Measurements from ENCODE around the gene PRRT4. TPM values are rescaled to one million over a fixed set of nuclear protein-coding genes. Genes with fewer than 3 reads are reported as not detected.

PRRT4 gene
- total RNA-seq, 1 donor from 2014 or later = not detected

DNA sequence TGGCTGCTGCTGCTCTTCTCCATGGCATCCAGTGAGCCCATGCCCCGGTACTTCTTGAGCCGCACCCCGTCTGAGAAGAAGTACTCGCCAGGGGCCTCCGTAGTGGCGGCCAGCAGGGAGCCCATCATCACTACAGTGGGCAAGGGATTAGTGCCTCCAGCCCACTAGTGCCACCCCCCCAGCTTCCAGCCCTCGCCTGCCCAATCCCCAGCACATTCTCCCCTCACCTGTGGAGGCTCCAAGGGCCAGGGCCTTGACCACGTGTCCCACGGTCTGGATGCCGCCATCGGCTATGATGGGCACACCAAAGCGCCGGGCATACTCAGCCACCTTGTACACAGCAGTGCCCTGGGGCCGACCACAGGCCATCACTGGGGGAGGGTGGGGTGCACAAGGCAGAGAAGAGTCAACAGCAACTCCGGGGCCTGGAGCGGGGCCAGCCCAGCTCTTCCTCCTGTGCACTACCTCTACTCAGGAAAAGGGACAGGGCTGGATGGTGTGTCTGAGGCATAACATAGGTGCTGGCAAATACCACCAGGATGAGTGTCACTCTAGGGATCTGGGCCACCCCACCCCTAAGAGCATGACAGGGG lies 33.5 kb upstream of the PRRT4 start:
- no peak for DNase-seq

DNA sequence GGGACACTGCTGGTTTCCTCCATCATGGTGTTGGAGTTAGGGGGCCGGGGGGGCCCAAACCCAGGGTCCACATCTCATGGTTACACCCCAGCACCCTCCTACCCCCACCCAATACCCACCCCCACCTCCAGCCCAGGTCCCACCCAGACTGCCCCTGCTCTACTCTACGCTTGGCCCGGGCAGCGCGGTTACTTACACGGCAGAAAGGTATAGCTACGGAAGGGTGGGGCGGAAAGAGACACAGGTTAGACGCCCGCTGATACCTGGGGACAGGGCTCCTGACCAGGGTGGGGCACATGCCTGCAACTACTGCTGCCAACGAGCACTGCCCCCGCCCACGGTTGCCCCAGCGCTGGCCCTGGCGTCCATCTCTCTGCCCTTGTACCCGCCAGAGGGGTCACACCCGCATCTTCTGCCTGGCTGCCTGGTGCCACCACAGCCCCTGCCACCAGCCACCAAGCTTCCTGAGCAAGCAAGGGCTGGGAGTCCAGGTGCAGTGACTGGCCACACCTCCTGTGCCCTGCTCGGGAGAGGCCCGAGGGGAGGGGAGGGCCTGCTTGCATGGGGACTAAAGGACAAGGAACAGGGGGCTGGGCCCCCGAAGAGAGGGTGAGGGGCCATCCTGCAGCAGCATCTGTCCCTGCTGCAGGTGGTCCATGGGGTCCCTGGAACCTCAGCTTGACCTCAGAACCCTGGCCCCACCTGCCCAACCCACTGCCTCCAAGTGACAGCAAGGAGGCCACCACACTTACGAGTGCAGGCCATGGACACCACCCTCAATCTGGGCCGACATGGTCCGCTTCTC lies 32.2 kb upstream of the PRRT4 start:
- no peak for DNase-seq

DNA sequence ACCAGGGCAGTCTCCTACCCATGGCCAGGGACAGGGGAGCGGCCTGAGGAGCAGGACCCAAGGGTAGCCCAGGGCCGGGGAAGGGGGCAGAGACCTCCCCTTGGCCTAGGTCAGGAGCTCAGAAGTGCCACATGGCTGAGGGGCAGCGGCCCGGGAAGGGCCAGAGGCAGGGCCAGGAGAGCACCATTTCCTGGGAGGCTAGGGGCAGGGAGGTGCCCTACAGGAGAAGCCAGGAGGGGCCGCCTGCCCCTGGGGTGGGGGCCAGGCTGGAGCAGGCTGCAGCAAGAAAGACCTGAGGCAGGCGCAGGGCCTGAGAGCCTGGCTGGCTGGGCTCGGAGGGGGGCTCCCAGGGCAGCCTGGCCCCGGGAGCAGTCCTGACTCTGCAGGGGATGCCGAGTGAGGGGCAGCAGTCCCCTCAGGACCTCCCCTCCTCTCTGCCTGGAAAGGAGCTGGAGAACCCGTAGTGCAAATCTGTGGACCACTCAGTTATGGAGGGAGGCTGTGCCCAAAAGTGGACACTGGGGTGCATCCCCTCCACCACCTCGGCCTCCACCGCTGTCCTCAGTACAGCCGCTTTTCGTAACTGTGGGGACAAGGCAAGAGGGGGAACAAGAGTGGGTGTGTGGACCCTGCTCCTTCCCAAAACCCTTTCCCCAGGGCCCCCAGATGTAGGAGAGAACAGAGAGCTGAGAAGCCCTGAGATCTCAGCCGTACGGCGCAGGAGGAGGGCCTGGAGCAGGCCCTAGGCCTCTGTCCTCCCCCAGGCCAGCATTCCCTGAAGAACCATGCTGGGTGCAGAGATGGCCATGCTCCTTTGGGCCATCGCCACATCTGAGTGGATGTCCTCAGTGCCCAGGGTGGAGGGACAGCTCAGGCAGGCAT lies 31.2 kb upstream of the PRRT4 start:
- DNase-seq = no peak

DNA sequence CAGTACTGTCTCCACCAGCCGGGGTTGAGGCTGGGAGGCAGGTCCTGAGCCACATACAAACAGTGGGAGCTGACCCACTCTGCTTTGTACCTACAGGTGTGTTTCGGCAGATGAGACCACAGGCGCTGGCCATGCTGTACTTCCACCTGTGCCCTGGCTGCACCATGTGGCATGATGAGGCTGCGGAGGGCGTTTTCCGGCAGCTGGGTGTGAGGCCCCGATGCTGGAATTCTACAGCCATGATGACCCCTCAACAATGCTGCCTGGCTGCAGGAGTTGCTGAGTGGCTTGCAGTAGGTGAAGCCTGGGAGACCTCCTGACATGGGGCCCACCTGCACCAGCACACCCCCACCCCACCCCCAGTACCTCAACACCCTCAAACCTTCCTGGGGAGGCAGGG lies 30.3 kb upstream of the PRRT4 start:
- DNase-seq = no peak

DNA sequence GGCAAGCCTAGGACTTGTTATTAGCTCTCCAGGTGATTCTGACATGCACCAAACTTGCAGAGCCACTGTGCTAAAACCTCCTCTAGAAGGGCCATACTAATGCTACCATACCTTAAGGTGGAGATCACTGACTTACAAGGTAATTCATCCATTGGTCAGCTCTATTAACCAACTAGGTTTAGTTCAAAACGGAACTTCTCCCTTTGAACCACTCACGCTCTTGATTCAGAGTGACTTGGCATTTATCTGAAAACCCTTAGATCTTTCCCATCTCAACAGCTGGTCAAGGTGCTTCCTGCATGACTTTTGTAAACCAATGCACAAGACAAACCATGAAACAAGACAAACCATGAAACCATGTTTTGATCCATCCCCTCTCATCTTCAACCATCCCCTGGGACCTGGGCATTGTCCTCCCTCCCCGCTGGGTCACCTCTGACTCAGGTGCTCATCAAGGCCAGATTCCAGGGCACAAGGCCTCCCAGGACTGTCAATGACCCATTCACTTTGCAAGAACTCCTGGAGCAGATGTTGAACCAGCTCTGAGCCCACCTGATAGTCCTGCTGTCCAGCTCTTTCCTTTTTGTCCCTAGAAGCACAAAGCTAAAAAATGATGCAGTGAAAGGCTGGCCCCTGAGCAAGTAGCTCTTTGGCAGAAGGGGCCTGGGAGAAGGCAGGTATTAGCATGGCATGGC lies 29.5 kb upstream of the PRRT4 start:
- DNase-seq = no peak

DNA sequence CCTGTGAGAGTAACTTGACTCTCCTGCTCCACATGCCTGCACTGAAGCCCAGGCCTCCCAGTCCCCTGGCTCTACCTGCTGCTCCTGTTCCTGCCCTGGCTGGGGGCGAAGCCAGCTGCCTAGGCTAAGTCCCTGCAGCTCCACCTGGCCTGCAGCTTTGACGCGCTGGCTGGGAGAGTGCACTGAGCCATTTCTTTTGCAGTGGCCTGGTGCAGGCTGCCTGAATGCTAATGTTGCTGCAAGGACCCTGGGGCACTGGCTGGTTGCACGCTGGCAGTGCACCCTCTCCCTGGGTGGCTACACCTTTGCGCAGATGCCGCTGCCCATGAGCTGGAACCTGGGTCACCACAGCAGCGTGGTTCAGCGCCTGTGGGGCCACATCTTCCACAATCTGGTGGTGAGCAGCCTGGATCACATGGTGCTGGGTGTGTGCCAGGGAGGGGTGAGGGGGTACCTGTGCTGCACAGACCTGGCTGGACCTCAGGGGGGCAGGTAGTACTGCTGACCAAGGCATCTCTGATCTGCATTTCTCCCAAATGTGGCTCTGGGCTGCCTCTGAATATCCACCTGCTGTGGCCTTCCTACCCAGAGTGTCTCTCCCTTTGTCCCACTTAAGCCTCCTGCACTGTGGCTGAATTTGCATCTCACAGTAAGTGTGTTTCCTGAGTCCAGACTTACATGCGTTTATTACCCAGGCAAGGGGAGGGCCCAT lies 28.3 kb upstream of the PRRT4 start:
- no peak for DNase-seq

DNA sequence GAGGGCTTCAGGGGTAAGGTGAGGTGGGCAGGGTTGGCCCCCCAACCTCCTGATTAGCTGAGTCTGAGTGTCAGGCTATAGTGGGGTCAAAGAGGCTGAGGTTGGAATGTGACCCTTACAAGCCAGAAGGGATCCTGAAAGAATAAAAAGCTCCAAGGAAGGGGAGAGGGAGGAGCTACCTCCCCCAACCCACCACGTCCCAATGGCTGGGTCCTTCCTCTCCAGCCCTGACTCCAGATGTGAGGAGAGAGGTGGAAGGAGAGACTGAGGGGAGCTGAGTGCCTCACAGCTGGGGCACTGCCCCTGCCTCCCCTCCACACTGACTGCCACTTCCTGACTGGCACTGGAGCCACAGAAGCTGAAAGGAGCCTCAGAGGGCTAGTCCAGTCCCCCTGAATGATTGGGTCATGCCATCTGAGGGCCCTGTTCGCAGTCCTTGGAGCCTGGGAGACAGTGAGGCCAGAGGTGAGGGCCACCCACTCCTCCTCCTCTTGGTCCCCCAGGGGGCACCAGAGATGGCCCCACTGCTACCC lies 27.7 kb upstream of the PRRT4 start:
- DNase-seq = no peak

DNA sequence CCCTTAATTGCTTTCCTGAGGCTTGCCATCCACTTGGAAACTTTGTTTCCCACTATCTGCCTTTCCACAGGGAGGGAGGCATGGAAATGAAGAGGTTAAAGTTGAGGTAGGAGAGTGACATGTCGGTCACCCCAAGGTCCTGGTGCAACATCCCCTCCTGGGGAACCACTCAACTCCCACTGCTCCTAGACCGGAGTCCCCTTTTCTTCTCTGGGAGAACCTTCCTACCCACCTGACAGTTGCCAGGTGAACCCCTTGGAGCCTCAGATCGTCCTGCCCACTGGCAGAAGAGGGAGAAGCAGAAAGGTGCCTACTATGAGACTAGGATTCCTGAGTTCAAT lies 26.6 kb upstream of the PRRT4 start:
- no peak for DNase-seq

DNA sequence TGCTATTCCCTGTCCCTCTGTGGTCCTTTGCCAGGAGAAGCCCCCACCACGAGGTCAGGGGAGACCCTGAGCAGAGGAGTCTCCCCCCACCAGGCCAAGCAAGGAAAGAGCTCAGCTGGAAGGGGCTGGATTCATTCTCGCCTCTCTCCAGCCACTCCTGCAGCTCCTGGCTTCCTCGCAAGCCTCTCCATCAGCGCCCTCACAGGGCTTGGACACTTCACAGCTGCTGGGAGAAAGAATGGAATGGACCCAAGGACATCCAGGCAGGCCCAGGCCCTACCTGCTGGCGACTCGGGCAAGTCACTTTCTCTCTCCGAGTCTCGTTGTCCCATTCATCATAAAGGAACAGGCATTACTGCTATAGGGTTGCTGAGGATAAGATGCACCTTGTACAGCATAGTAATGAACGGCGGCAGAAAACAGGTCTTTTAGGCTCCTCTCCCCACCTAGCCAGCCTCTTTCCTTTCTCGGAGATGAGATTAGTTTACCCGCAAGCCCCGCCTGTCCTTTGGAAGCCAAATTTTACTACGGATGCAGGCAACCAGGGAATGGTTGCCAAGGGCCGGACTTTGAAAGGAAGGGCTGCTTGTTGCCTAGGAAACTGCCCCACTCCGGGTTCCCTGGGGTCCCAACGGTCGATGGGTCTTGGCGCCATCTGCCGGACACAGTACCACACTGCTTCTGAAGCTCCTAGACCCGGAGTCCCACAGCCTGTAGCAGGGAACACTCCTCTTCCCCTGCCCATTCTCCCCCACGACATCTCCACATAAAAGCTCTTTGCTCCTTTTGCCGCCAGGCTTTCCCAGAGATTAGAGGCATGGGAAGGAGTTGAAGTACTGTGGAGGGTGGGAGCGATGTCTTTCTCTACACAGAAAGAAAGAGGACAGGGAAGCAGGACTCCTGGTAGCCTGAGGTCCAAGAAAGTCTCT lies 26.0 kb upstream of the PRRT4 start:
- peak; percentile 85 for DNase-seq

DNA sequence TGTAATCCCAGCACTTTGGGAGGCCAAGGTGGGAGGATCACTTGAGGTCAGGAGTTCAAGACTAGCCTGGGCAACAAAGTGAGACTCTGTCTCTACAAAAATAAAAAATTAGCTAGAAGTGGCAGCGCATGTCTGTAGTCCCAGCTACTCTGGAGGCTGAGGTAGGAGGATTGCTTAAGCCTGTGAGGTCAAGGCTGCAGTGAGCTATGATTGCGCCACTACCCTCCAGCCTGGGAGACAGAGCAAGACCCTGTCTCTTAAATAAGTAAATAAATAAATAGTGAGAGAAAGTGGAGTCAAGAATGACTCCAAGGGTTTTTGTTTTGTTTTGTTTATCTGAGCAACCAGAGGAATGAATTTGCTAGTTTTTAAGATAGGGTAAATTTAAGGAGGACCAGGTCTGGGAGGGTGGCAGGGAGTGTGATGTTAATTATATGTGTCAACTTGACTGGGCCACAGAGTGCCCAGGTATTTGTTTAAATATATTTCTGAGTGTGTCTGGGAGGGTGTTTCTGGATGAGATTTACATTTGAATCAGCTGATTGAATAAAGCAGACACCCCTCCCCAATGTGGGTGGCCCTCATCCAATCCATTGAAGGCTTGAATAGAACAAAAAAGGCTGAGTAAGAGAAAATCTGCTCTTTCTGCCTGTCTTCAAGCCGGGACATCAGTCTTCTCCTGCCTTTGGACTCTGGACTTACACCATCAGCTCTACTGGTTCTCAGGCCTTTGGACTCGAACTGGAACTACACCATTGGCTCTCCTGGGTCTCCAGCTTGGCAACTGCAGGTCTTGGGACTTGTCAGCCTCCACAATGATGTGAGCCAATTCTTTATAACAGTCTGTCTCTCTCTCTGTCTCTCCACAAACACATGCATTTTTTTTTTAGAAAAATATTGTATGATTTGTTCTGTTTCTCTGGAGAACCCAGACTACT lies 24.8 kb upstream of the PRRT4 start:
- DNase-seq = no peak

DNA sequence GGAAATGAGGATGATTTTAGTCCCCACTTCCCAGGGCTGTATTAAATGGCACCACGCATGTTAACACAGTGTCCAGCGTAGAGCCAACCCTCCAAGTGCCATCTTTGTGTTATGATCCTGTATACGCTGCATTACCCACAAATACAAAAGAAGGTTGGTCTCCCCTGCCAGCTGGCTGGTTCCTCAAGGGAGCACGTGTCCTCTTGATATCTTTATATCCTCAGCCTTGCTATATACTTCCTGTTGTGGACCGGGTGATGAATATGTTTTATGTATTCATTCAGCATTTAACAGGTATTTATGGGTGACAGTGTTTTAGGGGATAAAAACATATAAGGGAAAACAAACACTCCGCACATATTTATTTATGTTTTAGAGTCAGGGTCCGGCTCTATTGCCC lies 23.2 kb upstream of the PRRT4 start:
- no peak for DNase-seq

DNA sequence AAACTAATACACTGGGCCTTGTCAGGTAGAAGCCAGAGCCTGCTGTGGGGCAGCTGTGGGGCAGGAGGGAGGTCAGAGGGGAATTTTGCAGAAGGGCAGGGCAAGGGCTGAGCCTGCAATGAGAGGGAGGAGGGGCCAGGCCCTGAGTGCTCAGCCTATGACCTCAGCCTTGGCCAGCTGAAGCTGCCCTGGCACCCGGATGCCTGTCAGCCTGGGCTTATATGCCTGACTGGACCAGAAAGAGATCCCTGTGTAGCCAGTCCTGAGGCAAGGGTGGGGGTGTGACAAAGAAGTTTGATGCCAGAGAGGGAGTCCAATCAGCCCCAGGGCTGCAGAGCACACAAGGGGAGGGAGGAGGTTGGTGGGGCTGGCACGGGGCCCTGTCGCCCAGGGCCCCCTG lies 22.3 kb upstream of the PRRT4 start:
- DNase-seq = no peak

DNA sequence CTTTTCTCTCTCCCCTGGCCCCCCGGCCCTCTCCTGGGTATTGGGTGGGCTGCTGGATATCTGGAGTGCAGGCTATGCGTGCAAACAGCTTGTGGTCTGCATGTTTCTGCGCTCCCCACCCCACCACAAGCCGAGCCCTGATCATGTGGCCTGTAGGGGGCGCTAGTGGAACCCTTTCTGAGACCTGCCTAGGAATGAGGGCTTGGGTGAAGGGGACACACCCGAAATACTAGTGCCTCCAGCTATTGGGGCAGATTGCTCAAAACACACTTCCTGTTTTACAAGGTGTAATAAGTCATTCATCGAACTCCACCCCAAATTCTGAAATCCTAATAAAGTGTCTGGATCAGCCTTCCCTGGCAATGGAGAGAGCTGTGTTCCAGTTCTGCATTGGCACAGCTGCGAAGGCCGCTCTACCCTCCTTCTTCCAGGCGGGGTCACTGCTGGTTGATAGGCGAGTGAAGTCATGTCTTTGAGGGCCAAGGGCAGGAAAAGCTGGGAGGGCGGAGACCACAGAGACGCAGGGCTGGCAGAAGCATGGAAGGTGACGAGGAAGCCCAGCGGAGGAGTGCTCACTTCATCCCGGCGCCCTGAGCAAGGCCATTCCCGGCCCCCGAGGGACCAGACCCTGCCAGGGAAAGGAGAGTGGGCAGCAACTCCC lies 19.8 kb upstream of the PRRT4 start:
- peak; percentile 30 for DNase-seq

DNA sequence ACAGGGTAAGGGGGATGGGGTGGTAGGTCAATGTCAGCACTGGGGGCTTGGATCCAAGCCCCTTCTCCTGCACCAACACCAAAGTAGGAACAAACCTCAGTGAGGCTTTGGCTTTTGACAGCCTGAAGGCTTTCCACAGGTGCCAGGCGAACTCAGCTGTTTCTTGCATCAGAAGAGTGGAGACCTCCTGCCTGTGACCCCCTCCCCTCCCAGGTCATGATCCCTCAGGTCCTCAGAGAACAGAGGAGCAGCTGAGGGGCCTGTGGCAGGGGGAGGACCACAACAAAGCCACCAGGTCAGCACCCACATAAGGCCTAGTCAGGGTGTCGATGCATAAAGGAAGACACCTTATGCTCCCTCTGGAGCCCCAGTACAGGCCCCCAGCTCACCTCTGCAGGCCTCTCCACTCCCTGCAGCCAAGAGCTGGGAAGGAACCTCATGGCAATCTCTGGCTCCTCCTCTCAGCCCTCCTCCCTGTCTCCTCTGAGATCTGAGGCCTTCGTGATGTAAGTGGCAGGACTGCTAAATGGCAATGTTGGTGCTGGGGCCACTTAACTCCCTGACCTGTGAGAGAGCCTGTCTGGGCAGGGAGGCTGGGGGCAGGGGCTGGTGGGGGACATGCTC lies 19.1 kb upstream of the PRRT4 start:
- no peak for DNase-seq

DNA sequence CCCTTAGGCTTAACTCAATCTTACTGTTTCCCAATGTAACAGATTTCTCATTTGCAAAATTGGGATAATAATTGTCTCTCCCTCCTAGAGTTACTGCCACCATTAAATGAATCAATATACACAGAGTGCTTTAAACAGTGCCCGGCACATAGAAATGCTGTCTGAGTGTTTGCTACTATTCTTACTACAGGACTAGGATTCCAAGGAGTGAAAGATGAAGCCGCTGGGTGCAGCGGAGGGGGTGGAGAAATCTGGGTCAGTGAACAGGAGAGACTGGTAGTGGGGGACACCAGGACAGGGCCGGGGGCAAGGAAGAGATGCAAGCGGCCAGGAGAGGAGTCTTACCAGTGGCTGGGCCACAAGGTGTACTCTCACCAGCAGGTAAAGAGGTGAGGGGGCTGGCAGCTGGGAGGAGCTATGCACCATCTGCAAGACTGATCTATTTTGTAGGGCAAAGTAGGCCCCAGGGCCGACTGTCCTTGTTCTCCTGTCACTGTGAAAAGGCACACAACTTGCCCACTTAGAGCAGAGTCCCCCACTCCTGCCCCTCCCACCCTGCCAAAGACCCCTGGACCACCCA lies 18.5 kb upstream of the PRRT4 start:
- DNase-seq = no peak

DNA sequence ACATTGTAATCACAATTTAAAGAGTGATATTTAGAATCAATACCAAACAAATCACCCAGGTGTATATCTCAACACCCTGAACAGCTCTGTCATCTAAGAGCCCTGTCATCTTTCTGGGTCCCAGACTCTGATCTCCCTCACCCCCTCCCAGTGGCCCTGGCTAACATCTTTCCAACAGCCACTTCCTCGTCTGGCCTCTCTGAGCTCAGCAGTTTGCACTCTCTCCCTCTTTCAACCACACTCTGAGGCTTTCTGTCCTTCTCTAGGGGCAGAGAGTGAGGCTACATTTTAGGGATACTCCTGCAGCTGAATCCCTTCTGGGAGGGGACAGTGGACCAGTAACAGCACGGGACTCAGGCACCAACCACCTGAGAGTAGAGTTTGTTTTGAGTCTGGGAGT lies 17.1 kb upstream of the PRRT4 start:
- no peak for DNase-seq

DNA sequence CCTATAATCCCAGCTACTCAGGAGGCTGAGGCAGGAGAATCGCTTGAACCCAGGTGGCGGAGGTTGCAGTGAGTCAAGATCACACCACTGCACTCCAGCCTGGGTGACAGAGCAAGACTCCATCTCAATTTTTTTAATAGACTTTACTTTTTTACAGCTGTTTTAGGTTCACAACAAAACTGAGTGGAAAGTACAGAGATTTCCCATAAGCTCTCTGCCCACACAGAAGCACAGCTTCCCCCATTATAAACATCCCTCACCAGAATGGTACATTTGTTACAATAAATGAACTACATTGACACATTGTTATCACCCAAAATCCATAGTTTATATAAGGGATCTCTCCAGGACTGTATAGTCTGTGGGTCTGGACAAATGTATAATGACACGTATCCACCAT lies 14.6 kb upstream of the PRRT4 start:
- no peak for DNase-seq

DNA sequence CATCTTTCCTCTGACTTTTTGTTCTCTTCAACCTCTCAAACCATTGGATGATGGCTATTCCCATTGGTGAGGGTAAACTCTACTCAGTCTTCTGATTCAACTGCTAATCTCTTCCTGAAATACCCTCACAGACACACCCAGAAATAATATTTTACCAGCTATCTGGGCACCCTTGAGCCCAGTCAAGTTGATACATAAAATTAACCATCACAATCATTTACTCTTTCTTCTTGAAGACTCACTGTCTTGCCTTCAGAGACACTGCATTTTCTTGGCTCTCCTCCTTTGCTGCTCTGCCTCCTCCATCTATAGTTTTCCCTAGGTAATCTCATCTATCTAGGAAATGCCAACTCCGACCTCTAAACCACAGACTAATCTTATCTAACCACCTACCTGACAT lies 12.6 kb upstream of the PRRT4 start:
- no peak for DNase-seq
